Epithelial cell of prostate (primary cell): ENCODE results near the gene NOD1.
A peak's percentile ranks its signal among the peaks of the same experiment; 100 is the strongest.

Experiments used
- DNase-seq: peaks from one replicate; pipeline ENCODE4 v3.0.0-alpha.2; 2011; ENCODE audit warnings: low read depth, low spot score
- H3K27ac ChIP-seq: fragments of 450-650 bp; 2 replicates; pipeline ENCODE4 v1.5.1; 2017; ENCODE audit warnings: mild to moderate bottlenecking

Gene NOD1

GRCh38 chr7:30472081-30472783 lies 6.4 kb downstream of the NOD1 start:
- H3K27ac ChIP-seq: no peak overlapping the region
- DNase-seq: no peak

GRCh38 chr7:30471205-30471604 lies 7.4 kb downstream of the NOD1 start:
- no peak overlapping the region for H3K27ac ChIP-seq
- DNase-seq: no peak

GRCh38 chr7:30470771-30471170 lies 7.8 kb downstream of the NOD1 start:
- no peak for DNase-seq
- H3K27ac ChIP-seq: no peak overlapping the region

GRCh38 chr7:30470163-30470770 lies 8.3 kb downstream of the NOD1 start:
- peak overlapping the region; percentile 74 for H3K27ac ChIP-seq
- no peak for DNase-seq

- DNase-seq: peak; percentile 75
- peak overlapping the region; percentile 74 for H3K27ac ChIP-seq
Measured at GRCh38 chr7:30469303-30469702, 9.3 kb downstream of the NOD1 start.

DNA sequence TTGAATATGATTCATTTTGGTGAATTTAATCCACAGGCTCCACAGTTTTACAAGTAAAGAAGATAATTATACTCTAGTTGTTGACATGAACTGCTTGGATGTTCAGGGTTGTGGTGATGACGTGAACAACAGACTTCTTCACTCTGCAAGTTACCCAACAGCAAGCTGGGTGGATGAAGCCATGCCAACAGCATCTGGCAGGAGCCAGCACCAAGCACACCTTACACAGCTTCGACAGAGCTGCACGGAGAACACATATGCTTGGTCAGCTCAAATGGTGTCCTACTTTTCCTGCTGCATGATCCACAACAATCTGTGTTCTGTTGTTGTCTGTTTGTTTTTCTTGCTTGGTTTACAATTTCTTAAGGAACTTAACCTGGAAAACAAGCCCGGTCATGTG lies 9.8 kb downstream of the NOD1 start:
- DNase-seq: no peak
- H3K27ac ChIP-seq: peak overlapping the region; percentile 74

- no peak for DNase-seq
- peak overlapping the region; percentile 74 for H3K27ac ChIP-seq
Measured at GRCh38 chr7:30468041-30468440, 10.5 kb downstream of the NOD1 start.

GRCh38 chr7:30467271-30467670 lies 11.3 kb downstream of the NOD1 start:
- no peak overlapping the region for H3K27ac ChIP-seq
- no peak for DNase-seq

GRCh38 chr7:30466266-30466665 lies 12.3 kb downstream of the NOD1 start:
- no peak for DNase-seq
- no peak overlapping the region for H3K27ac ChIP-seq

DNA sequence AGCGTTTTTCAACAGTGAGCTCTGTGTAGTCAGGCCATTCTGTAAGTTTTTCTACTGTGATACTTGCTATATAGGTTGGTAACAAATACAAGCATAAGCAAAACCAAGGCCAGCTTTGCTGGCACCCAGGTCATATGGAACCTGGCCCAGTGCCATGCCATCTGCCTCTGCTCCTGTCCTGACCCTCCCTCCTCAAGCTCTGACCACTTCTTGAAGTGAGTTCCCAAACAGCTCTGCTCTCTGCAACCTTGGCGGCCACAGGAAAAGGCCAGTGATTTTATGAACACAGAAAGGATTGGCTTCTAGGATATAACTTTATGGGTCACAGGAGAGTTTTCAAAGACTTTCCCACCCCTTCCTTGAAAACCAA lies 12.8 kb downstream of the NOD1 start:
- no peak overlapping the region for H3K27ac ChIP-seq
- no peak for DNase-seq

GRCh38 chr7:30465046-30465810 lies 13.4 kb downstream of the NOD1 start:
- H3K27ac ChIP-seq: no peak overlapping the region
- no peak for DNase-seq

- H3K27ac ChIP-seq: no peak overlapping the region
- no peak for DNase-seq
Measured at GRCh38 chr7:30464231-30464671, 14.3 kb downstream of the NOD1 start.

DNA sequence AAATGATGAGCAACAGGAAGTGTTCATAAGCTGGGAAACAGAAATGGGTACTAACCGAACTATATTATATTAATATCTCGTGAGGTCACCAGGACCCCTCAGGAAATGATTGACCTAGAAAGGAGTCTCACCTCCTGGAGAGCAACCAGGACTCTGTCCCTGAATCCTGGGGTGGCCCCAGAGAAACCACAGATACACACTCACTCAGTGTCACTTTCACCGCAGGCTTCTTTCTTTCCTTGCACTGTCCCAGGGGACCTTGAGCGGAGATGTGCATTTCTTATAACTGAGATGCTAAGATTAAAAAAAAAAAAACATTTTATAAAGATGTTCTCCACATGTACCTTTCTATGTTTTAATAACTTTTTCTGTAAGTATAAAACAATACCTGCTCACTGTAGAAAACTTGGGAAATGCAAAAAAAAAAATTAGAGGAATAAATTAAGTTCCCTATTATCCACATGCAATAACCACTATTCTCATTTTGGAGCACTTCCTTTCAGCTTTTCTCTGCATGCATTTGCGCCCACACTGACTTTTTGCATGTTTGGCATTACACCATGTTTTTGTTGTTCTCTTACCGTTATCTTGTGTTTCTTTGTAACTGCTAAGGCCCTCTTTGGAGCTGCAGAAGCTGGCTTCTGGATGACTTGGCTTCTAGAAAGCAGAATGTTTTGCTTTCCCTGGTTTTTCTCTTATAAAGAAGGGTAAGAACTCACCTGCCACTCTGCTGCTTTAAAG lies 15.0 kb downstream of the NOD1 start:
- DNase-seq: no peak
- no peak overlapping the region for H3K27ac ChIP-seq

DNA sequence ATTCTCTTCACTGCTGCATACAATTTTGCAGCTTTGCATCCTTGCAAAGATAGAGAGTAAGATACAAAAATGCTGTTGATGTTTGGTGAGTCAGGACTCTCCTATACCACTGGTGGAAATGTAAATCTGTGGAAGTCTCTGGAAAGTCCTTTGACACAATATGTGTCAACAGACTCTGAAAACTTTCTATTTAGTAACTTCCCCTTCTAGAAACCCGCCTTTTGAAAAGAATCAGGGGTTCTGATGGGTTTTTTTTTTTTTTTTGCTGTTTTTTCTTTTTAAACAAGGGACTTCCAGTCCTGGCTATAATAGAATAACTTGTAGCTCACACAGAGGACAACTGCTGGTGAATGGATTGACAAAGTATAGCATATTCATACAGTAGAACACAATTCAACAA lies 16.4 kb downstream of the NOD1 start:
- H3K27ac ChIP-seq: no peak overlapping the region
- no peak for DNase-seq

- peak overlapping the region; percentile 1 for H3K27ac ChIP-seq
- no peak for DNase-seq
Measured at GRCh38 chr7:30460246-30460633, 18.3 kb downstream of the NOD1 start.

GRCh38 chr7:30459591-30460245 lies 18.9 kb downstream of the NOD1 start:
- DNase-seq: no peak
- peak overlapping the region; percentile 1 for H3K27ac ChIP-seq

- no peak for DNase-seq
- H3K27ac ChIP-seq: no peak overlapping the region
Measured at GRCh38 chr7:30458311-30458710, 20.3 kb downstream of the NOD1 start.

- DNase-seq: no peak
- H3K27ac ChIP-seq: no peak overlapping the region
Measured at GRCh38 chr7:30453921-30454320, 24.7 kb downstream of the NOD1 start.

- DNase-seq: no peak
- no peak overlapping the region for H3K27ac ChIP-seq
Measured at GRCh38 chr7:30453016-30453415, 25.6 kb downstream of the NOD1 start.

GRCh38 chr7:30452280-30452930 lies 26.2 kb downstream of the NOD1 start:
- H3K27ac ChIP-seq: no peak overlapping the region
- no peak for DNase-seq
